ENCODE results near the gene CIDEC. TPM values are rescaled to one million over a fixed set of nuclear protein-coding genes. Genes with fewer than 3 reads are reported as not detected.

Gene CIDEC
- total RNA-seq, 1 donor from 2014 or later, result 0.36 TPM

DNA sequence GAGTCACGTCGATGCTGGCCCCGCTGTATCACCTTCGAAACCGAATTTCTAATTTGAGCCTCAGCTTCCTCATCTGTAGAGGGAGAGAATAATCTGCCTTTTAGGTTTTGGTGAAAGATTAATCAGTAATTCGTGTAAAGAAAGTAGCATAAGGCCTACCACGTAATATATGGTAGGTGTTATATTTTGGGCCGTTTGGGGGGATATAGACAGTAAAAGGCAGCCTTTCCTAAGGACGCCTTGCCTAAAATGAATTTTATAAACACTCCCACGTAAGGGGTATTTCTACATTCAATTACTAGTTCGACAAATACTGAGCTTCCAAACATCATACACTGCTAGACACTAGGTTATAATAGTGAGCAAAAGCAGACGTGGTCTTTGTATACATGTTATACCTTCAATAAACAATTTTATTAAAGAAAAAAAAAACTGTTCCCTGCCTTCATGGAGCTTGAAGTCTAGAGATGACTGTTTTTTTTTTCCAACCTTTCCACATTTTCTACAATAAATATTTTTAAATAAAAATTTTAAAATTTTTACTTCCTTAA lies 11.1 kb upstream of the CIDEC start:
- Histone ChIP-seq H3K27me3 (ENCODE audit: low read depth) (no peaks in the 10 kb centered on the region), H3K4me3 (peak overlapping the region; percentile 93), H3K36me3 (peaks cover 14% of the 10 kb centered on the region), H3K4me1 (peaks cover 33% of the 10 kb centered on the region), H3K9me3 (replicated peaks) (no peaks in the 10 kb centered on the region), H3K27ac (replicated peaks) (peak overlapping the region; percentile 96)
- TF ChIP-seq, protein P1, sequence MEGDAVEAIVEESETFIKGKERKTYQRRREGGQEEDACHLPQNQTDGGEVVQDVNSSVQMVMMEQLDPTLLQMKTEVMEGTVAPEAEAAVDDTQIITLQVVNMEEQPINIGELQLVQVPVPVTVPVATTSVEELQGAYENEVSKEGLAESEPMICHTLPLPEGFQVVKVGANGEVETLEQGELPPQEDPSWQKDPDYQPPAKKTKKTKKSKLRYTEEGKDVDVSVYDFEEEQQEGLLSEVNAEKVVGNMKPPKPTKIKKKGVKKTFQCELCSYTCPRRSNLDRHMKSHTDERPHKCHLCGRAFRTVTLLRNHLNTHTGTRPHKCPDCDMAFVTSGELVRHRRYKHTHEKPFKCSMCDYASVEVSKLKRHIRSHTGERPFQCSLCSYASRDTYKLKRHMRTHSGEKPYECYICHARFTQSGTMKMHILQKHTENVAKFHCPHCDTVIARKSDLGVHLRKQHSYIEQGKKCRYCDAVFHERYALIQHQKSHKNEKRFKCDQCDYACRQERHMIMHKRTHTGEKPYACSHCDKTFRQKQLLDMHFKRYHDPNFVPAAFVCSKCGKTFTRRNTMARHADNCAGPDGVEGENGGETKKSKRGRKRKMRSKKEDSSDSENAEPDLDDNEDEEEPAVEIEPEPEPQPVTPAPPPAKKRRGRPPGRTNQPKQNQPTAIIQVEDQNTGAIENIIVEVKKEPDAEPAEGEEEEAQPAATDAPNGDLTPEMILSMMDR (IDR thresholded peaks at IDR 0.05; ENCODE audit: borderline replicate concordance), result no peak
- DNase-seq, result no peak
- intact Hi-C loops (cut with micrococcal nuclease), result no loop called here

DNA sequence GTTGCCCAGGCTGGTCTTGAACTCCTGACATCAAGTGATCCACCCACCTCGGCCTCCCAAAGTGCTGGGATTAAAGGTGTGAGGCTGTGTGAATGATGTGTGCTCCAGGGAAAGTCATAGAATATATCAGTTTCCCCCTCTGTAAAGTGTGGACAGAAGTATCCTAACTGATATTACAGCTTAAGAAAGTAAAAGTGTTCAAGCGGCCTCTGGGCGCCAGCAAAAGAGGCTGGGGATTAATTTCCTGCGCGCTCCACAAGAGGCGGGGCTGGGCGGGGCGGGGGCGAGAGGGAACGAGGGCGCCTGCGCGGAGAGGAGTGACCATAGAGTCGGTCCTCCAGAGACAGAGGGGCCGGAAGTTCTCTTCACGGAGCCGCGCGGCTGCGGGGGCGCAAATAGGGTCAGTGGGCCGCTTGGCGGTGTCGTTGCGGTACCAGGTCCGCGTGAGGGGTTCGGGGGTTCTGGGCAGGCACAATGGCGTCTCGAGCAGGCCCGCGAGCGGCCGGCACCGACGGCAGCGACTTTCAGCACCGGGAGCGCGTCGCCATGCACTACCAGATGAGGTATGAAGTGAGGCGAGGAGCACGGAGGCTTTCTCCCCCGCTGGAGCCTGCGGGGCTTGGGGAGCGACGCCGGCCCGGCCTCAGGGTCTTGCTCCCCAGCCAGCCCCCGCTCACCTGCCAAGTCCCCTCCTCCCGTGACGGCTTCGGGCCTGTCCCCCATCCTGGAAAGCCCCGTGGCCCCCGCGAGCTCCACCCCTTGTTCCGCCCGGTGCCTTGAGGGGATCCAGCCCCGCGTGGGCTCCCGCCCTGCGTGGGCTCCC lies 10.4 kb upstream of the CIDEC start, which contains the start of gene JAGN1:
Gene JAGN1 (plus strand): TSS at position 362 of the 823 bp plus-strand sequence. CDS start 113 bp downstream, at position 475.
- Histone ChIP-seq H3K27me3 (ENCODE audit: low read depth) (no peaks in the 10 kb centered on the region), H3K9me3 (replicated peaks) (no peaks in the 10 kb centered on the region), H3K4me3 (peak within 1 kb of the TSS; percentile 93), H3K27ac (replicated peaks) (peak within 1 kb of the TSS; percentile 96), H3K4me1 (peaks cover 33% of the 10 kb centered on the region), H3K36me3 (peaks cover 14% of the 10 kb centered on the region)
- TF ChIP-seq, protein P1 (IDR thresholded peaks at IDR 0.05; ENCODE audit: borderline replicate concordance), result peak; percentile 30
- intact Hi-C loops (cut with micrococcal nuclease), result no loop called here
- DNase-seq, result peak; percentile 92

DNA sequence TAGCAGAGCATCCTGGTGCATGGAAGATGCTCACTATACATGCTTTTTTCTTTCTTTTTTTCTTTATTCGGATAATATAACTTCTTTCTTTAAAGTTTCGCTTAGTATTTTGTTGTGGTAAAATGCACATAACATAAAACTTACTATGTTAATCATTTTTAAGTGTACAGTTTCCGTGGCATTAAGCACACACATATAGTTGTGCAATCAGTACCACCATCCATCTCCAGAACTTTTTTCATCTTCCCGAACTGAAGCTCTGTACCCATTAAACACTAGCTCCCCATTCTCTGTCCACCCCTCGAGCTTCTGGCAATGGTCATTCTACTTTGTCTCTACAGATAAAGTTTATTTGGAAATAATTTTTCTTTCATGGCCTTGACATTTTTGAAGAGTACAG lies 9.4 kb upstream of the CIDEC start:
- intact Hi-C loops (cut with micrococcal nuclease), result no loop called here
- TF ChIP-seq, protein P1 (IDR thresholded peaks at IDR 0.05; ENCODE audit: borderline replicate concordance), result no peak
- Histone ChIP-seq H3K4me1 (peaks cover 33% of the 10 kb centered on the region), H3K27ac (replicated peaks) (no peak overlapping the region), H3K36me3 (peaks cover 14% of the 10 kb centered on the region), H3K27me3 (ENCODE audit: low read depth) (no peaks in the 10 kb centered on the region), H3K9me3 (replicated peaks) (no peaks in the 10 kb centered on the region), H3K4me3 (no peak overlapping the region)
- no peak for DNase-seq

DNA sequence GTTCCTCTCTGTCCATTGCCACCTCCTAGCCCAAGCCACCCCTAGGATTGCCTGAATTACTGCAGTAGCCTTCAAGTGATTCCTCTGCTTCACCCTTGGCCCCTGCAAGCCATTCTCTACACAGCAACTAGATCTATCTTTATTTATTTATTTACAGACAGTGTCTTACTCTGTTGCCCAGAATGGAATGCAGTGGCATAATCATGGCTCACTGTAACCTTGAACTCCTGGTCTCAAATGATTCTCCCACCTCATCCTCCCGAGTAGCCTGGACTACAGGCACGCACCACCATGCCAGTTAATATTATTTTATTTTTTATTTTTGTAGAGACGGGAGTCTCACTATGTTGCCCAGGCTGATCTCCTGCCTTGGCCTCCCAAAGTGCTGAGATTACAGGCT lies 8.5 kb upstream of the CIDEC start:
- no peaks in the 10 kb centered on the region for H3K9me3 ChIP-seq (replicated peaks)
- TF ChIP-seq, protein P1 (IDR thresholded peaks at IDR 0.05; ENCODE audit: borderline replicate concordance), result no peak
- peaks cover 25% of the 10 kb centered on the region for H3K4me1 ChIP-seq
- no peaks in the 10 kb centered on the region for H3K27me3 ChIP-seq (ENCODE audit: low read depth)
- DNase-seq, result no peak
- H3K4me3 ChIP-seq, result no peak overlapping the region
- intact Hi-C loops (cut with micrococcal nuclease), result no loop called here
- no peak overlapping the region for H3K27ac ChIP-seq (replicated peaks)
- H3K36me3 ChIP-seq, result peaks cover 11% of the 10 kb centered on the region

DNA sequence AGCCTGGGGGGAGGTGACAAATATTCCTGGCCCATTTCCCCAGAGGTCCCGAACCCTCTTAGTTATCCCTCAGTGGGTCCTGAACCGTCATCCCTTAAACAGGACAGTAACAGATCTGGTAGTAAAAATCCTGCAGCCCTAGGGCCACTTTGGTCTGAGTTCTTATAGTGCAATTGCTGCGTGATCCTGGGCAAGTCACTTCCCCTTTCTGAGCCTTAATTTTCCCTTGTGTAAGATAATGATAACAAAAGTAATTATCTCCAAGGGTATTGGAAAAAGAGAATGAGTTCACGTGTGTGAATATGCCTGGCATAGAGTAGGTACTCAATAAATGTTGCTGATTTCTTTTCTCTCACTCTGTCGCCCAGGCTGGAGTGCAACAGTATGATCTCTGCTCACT lies 7.4 kb upstream of the CIDEC start:
- TF ChIP-seq, protein P1 (IDR thresholded peaks at IDR 0.05; ENCODE audit: borderline replicate concordance), result no peak
- Histone ChIP-seq H3K27me3 (ENCODE audit: low read depth) (no peaks in the 10 kb centered on the region), H3K27ac (replicated peaks) (no peak overlapping the region)

More for the DNA sequence above, 7.4 kb upstream of the CIDEC start:
- Histone ChIP-seq H3K4me1 (peaks cover 23% of the 10 kb centered on the region), H3K36me3 (peaks cover under 1% of the 10 kb centered on the region), H3K9me3 (replicated peaks) (no peaks in the 10 kb centered on the region), H3K4me3 (no peak overlapping the region)
- intact Hi-C loops (cut with micrococcal nuclease), result no loop called here
- DNase-seq, result no peak

Data from left ventricle myocardium inferior (tissue), 1 donor.